Activated T-helper 1 cell treated with anti-CD3 and anti-CD28 coated beads, Interleukin-2, amount 50 U/mL, for 16 hours (primary cell): ENCODE measurements around the gene HOXA9.

ENCODE experiments used
- DNase-seq, 2 donors: peaks; one replicate each; pipeline ENCODE4 v3.0.0-alpha.2; 2020; ENCODE audit warnings: low read depth in 1 of 2, low spot score in 1 of 2

The HOXA9 gene

DNA sequence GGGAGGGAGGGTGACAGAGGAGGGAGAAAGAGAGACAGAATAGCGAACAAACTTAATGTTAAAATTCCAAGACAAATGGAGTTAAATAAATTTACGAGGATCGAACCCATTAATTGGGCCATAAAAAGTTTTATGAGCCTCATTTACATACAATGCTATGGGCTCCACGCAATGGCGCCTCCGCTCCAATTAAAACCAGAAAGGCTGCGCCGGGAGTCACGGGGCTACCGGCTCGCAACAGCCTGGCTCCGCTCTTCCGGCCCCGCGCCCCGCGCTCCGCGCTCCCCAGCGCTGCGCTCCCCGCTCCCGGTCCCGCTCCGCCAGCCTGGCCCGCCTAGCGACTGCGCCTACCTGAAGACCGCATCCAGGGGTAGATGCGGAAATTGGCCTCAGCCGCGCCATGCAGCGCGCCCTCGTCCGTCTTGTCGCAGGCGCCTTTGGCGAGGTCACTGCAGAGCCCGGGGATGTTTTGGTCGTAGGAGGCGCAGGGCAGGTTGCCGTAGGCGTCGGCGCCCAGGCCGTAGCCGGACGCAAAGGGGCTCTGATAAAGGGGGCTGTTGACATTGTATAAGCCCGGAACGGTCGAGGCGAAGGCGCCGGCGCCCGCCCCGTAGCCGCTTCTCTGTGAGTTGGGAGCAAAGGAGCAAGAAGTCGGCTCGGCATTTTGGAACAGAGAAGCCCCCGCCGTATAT, 9.4 kb downstream of the HOXA9 start:
- no peak for DNase-seq

DNA sequence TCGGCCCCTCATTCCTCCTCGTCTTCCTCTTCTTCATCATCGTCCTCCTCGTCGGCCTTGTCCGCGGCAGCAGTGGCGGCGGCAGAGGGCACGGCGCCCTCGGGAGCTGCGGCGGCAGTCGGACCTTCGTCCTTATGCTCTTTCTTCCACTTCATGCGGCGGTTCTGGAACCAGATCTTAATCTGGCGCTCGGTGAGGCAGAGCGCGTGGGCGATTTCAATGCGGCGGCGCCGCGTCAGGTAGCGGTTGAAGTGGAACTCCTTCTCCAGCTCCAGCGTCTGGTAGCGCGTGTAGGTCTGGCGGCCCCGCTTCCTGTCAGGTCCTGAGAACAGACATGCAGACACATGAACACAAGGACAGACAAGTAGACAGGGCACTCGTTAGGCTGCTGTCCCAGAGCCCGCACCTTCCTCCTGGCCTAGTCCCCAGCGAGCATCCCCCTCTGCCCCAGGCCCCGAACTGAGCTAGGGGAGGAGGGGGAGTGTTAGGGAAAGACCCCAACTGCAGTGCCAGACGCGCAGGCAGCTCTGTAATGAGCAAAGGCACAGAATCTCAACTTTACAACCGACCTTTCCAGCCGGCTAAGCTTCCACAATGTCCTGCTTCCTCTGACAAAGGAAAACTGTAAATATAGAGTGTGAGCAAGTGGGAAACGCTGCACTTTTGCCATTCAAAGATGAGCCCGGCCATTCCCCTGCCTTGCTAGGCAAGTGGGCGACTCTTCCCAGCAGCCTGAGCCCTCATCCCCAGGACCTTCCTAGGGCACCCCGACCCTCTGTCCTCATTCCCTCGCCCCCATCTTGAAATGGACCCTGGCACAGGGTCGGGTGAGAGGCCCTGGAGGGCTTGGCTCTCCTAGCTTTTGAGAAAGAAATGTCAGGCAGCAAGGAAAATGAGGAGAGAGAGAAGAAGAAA, 10.2 kb downstream of the HOXA9 start:
- DNase-seq: no peak

- DNase-seq: no peak
Measured at GRCh38 chr7:27154369-27154768, 11.0 kb downstream of the HOXA9 start.

DNA sequence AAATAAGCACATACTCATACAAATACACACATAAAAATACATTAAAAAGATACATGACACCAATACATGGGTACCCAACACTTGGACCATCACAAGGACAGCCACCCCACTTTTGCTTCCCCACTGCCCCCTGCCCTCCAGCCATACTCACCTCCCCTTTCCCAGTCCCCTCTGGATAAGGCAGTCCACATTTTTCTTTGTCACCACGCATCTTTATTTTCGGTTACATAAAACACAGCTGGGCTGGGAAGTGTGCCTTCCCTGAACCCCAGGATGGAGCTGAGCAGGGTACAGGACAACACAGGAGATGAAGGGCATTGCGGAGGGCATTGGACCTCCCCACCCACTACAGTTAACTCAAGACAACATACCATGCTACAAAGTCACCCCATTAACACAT, 11.8 kb downstream of the HOXA9 start:
- no peak for DNase-seq

GRCh38 chr7:27152816-27153442, 12.4 kb downstream of the HOXA9 start:
- DNase-seq: no peak

DNA sequence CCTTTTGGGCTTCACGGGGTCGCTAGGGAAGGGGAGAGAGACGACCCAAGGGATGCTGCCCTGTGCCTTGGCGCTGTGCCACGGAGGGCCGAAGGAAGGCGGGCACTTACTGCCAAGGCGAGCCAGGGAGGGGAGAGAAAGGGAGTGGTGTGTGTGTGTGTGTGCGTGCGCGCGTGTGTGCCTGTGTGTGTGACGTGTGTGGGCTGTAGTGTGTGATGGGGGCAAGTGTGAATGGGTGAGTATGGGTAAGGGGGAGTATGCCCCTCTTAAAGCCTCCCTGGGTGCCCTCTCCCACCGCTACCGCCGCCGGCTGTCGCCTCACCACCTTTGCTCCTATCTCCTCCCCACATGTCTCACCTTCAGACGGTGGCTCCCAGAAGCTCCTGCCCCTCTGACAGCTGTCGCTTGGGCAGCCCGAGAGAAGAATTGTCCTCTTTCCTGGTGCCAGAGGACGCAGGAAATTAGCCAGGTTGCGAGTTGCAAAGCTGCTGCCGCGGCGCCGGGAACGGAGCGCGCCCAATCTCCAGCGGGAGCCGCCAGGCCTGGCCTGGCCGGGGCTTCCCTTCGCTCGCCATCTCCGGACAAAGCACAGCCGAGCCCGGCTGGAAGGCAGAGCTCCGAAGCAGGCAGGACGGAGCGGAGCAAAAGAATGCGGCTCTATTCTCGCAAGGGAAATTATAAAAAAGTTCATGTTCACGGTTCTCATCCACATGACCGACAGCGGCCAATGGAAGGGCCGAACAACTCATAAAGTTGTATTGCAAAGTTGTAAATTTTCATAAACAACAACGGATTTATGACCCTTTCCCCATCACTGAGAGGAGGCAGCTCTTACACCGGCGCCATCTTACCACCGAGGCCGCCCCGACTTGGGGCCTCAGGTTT, 13.2 kb downstream of the HOXA9 start, which contains the start of gene HOXA3:
TSS of gene HOXA3 (minus strand) at position 653 of the 885 bp plus-strand sequence. CDS start 41,943 bp downstream, outside the sequence.
- no peak for DNase-seq

DNA sequence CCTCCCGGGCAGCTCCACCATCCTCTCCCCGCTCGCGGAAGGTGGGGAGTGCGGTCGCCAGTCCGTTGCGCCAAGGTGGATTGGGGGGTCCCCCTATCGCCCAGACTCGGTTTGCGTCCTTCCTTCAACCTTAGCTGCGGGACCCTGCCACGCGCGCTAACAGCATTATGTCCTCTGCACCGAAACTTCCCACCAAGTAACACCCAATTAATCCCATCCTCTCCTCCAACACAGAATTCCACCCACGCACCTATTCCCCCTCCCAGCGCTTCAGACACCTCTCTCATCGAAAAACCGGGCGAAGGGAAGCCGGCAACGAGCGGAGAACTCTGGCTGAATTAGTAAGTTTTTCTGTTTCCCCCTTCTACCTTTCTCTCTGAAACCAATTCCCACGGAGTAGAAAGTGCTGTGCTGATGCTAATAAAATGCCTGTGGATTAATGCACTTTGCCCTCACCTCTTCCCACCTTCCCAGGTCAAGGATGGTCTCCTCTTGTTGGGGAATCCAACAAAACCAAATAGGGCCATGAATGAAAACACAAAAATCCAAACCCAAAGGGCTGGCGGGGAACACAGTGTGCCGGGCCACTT, 13.9 kb downstream of the HOXA9 start:
- no peak for DNase-seq

DNA sequence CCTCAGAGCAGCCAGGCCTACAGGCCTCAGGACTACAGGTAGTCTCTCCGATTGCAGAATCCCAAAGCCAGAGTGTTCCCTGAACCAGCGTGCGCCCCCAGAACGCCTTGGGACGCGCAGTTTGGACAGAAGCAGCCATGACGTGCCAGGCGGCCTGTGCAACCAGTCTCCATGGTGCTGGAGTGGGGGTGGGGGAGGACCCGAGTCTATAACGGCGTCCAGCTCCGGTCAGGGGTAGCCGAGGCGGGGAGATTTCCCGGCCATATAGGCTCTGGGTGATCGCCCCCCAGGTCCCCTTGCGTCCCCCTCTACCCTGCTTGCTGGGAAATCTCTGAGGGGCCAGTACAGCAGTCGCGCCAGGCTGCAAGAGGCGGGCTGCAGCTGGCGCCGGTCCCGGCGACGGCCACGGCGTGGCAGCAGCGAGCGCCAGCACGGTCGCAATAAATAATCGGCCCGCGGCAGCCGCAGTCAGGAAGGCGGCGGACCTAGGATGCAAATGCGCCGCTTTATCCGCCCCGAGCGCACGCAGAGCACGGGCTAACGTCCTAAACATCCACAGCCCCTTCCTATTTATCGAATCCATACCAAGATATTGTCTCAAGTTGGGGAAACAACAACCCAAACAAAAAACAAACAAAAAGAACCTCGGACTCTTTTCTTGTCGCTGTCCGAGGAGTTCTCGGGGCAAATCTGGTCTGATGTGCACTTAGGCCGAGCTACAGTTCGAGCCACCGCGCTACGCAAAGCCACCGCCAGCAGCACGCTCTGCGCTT, 14.6 kb downstream of the HOXA9 start:
- no peak for DNase-seq

DNA sequence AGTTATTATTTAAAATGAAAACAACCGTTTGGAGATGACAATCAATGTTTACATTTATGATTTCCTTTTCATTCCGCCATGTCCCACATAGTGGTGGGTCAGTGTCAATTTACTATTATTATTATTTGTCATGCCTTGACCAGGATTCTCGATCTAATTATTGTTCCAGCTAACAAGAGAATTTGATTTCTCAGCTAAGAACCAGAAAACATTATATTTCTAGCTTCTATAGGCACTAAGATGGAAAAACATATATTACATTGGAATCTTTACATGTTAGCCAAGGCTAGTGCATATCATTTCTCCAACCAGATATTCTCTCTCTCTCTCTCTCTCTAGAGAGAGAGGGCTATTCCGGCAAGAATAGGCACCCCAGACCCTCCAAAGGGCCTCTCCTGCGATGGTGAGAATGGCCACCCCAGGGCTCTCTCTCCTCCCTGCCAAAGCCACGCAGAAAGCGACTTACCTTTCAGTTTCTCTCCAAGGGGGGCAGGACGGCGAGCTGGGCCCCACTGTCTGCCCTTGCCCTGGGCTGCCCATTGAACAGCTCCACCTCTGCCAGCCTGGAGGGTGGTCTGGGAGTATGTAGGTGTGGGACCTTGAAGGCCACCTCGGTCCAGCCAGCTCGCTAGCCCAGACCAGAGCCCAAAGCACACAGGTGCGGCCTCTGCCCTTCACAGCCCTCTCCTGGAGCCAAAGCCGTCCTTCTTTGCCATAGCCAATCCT, 15.3 kb downstream of the HOXA9 start:
- DNase-seq: no peak

DNA sequence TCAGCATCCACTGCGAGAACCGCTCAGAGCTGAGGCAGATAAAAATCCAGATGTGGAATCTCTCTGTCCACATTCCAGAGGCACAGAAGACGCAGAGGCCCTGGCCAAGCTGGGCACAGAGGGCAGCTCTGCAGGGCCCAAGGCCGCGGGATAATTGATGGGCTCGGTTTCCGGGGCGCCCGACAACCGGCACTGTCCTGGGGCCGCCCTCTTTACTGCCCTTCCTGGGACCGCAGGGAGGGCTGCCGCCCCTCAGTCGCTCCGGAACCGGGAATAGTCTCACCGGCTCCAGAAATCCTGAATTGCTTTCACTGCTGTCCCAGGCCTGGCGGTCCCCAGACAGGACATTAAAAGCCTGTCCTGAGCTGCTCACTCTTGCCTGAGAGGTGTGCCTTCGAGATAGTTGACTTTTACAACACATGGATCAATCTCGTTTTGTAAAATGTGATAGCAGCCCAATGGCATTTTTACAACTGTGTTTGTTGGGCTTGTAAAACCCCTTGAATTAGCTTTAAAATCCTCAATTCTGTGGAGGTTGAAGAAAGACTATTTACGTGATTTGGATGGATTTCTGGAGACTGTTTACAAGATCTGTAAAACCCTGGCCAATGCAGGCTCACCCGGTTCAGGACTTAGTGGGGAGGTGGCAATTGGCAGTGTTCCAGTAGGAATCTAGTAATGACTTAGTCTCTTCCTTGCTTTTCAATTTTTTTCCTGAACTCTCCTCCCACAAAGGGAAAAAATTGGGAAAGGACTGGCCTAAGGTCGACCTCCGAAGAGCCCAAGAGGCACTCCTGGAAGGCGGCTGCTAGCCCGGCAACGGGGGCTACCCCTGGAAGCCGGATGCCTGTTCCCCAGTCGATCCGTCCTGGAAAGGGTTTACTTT, 16.3 kb downstream of the HOXA9 start:
- no peak for DNase-seq

GRCh38 chr7:27148031-27148755, 17.1 kb downstream of the HOXA9 start:
- no peak for DNase-seq

- no peak for DNase-seq
Measured at GRCh38 chr7:27147199-27148030, 17.9 kb downstream of the HOXA9 start, which contains the start of gene HOXA6. TSS of gene HOXA6 (minus strand) at chr7:27147774. CDS start at chr7:27147749, 25 bp downstream.

DNA sequence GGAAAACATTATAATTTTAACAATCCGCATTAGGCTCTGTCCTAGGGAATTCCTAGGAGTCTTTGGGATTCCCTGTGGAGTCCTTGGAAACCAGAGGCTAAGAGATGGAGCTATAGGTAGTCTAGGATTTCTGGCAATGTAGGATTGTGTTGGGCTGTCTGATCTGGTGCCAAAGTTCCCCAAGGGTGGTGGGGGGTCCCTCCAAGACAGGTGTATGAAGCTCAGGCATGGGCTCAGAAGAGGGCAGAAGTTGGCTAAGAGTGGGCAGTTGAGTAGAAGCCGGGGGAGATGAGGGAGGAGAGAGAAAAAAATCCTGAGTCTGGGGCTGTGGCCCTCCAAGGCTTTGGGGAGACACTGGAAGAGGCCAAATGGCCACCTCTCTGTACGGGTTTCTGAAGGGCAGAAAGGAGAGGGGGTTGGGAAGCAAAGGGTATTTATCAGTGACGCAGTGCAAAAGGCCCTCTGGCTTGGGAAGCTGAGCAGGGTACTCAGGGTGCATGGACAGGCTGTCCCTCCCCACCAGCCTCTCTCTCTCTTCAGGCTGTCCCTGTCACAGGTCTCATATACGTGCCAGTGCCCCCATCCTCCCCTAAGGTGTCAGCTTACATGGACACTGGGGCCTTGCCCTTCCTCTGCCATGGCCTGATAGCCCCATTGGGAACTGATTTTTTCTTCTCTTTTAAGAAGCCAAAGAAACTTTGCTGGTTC, 18.7 kb downstream of the HOXA9 start:
- DNase-seq: no peak

DNA sequence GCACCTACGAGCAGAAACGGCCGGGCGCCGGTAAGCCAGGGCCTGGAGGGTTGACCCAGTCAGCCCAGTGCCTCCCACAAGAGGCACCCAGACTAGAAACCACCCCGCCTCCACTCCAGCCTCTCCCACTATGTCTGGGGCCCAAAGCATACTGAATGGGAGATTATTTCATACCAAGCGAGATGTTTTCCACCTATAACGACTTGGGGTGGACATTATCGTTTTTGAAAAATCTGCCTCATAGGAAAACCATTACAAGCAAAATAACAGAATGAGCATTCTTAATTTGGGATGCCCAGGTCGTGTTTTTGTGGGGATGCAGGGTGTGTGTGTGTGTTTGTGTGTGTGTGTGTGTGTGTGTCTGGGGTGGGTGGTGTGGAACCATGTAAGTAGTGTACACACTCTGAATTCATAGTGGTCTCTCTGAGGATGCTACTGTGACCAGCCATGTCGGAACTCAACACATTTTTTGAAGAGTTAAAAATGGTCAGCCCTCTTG, 19.4 kb downstream of the HOXA9 start:
- DNase-seq: no peak

- no peak for DNase-seq
Measured at GRCh38 chr7:27145165-27145913, 20.0 kb downstream of the HOXA9 start.
